HepG2 (cell line): ENCODE data around the gene ESYT1. TPM values are rescaled to one million over a fixed set of nuclear protein-coding genes. Genes with fewer than 3 reads are reported as not detected.
A peak's percentile ranks its signal among the peaks of the same experiment; 100 is the strongest.

Experiments
- CERS6 ChIP-seq: sonication (generic); formaldehyde crosslinking; IDR thresholded peaks from 2 replicates; pipeline ENCODE4 v1.5.0; 2020; ENCODE audit warnings: missing genetic modification reagents
- CHD4 ChIP-seq: fragments of 200-600 bp; sonication (generic); IDR thresholded peaks from 2 replicates; pipeline ENCODE4 v1.7.0; 2017; ENCODE audit warnings: mild to moderate bottlenecking, low read length, borderline replicate concordance
- CREB3 ChIP-seq: sonication (generic); formaldehyde crosslinking; IDR thresholded peaks from 2 replicates; pipeline ENCODE4 v1.5.0; 2020; ENCODE audit warnings: missing genetic modification reagents
- DDIT3 ChIP-seq: sonication (generic); formaldehyde crosslinking; IDR thresholded peaks from 2 replicates; pipeline ENCODE4 v1.4.0; 2020; ENCODE audit warnings: mild to moderate bottlenecking, missing genetic modification reagents
- EP300 ChIP-seq, 3 experiments: sonication (generic) in 1 of 3; formaldehyde crosslinking in 1 of 3; IDR thresholded peaks; 2 replicates each; pipeline versions ENCODE4 v1.5.1 to v1.6.1; 2011 to 2020; ENCODE audit warnings: low read depth in 2 of 3, low read length in 2 of 3, borderline replicate concordance in 1 of 3, improper control_type of control experiment in 1 of 3, mild to moderate bottlenecking in 1 of 3, missing genetic modification reagents in 1 of 3, moderate library complexity in 1 of 3
- ETV5 ChIP-seq: IDR thresholded peaks from 2 replicates; pipeline ENCODE4 v1.6.1; 2018; ENCODE audit warnings: missing biosample characterization, missing genetic modification reagents, inconsistent platforms, borderline replicate concordance
- IRF9 ChIP-seq: sonication (generic); formaldehyde crosslinking; IDR thresholded peaks from 2 replicates; pipeline ENCODE4 v1.8.0; 2022; ENCODE audit warnings: missing genetic modification reagents, mild to moderate bottlenecking, borderline replicate concordance
- KLF15 ChIP-seq: sonication (generic); formaldehyde crosslinking; IDR thresholded peaks from 2 replicates; pipeline ENCODE4 v1.8.1; 2023; ENCODE audit warnings: borderline replicate concordance, mild to moderate bottlenecking, inconsistent platforms, missing genetic modification reagents, mixed read lengths
- PHF8 ChIP-seq: sonication (generic); formaldehyde crosslinking; IDR thresholded peaks from 2 replicates; pipeline ENCODE4 v1.5.0; 2020; ENCODE audit warnings: missing genetic modification reagents
- PRDM15 ChIP-seq: sonication (generic); formaldehyde crosslinking; IDR thresholded peaks from 2 replicates; pipeline ENCODE4 v1.4.0; 2020; ENCODE audit warnings: missing genetic modification reagents
- RARG ChIP-seq: sonication (generic); formaldehyde crosslinking; IDR thresholded peaks from 2 replicates; pipeline ENCODE4 v1.4.0; 2020; ENCODE audit warnings: low read depth, mild to moderate bottlenecking, missing genetic modification reagents
- U2AF2 ChIP-seq: fragments of 200-400 bp; formaldehyde crosslinking; IDR thresholded peaks from 2 replicates; pipeline ENCODE4 v1.6.1; 2017; ENCODE audit warnings: low read depth, mild to moderate bottlenecking, low read length
- ZMAT3 ChIP-seq: sonication (generic); formaldehyde crosslinking; conservative IDR thresholded peaks from 2 replicates; pipeline ENCODE4 v1.7.0; 2021; ENCODE audit warnings: missing genetic modification reagents
- ZNF232 ChIP-seq: sonication (generic); formaldehyde crosslinking; IDR thresholded peaks from 2 replicates; pipeline ENCODE4 v1.4.0; 2020; ENCODE audit warnings: missing genetic modification reagents, borderline replicate concordance
- ZNF574 ChIP-seq: sonication (generic); formaldehyde crosslinking; IDR thresholded peaks from 2 replicates; pipeline ENCODE4 v1.4.0; 2020; ENCODE audit warnings: missing genetic modification reagents
- ZNF737 ChIP-seq: sonication (generic); formaldehyde crosslinking; IDR thresholded peaks from 2 replicates; pipeline ENCODE4 v1.5.0; 2020; ENCODE audit warnings: missing genetic modification reagents, mild to moderate bottlenecking, borderline replicate concordance
- polyA plus RNA-seq, 8 experiments: library from polyadenylated mRNA; depleted of rRNA in 3 of 8; stranded (reverse) in 7 of 8; unstranded in 1 of 8; fragments of >200 nt; fragmentation: Illumina TruSeq in 4 of 8; extraction: Trizol in 4 of 8; gene quantifications; 2 replicates each; pipeline versions ENCODE4 v1.2.1 to v1.2.3, GENCODE V29; 2011 to 2016; ENCODE audit warnings: low read depth in 4 of 8, missing spikeins in 1 of 8, mixed read lengths in 1 of 8; ENCODE audit not compliant: insufficient read depth in 1 of 8
- total RNA-seq, 5 experiments: library from RNA; depleted of rRNA; stranded (reverse); fragments of >200 nt; fragmentation: Illumina TruSeq; extraction: Trizol; gene quantifications; 2 replicates each; pipeline ENCODE4 v1.2.3, GENCODE V29; 2016; ENCODE audit warnings: low read depth in 1 of 5

ESYT1 gene
- total and polyA plus RNA-seq, 2 of the 13 experiments (the other 11 are each of a cell fraction or from before 2014, with no cell fraction given), result 66.9 to 71.0 TPM

DNA sequence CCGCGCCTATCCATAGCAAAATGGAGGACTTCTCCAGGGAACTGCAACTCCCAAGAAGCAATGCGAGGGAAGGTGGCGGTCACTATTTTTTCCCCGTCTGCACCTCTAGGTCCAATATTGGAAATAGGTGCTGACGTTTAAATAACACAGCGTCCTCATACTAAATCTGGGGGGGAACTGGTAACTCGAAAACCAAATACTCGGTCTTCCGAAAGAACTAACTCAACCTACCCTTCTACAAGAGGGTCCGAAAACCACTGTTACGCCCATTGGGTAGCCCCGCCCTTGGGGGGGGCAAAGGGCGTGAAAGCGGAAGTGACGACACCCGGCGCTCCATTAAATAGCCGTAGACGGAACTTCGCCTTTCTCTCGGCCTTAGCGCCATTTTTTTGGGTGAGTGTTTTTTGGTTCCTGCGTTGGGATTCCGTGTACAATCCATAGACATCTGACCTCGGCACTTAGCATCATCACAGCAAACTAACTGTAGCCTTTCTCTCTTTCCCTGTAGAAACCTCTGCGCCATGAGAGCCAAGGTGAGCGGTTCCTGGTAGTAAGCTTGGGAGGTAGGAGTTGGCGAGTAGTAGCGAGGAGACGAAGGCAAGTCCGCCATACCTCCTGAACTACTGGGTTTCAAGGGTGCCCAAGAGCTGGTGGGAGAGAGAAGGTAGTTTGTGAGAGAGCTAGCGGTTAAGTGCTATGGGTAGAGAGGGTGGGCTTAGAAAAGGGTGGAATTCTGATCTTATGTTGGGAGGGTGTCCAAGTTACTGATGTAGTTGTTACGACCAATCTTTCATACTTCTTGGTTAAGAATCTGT is 11.6 kb upstream of the ESYT1 start, which contains the start of gene RPL41 (continued):
- TF ChIP-seq PRDM15 (CRISPR knock-in tag), result 0 out of 2 replicates have a peak, but pooled peaks have one; percentile 22
- TF ChIP-seq DDIT3 (CRISPR knock-in tag), result no peak; the same call in 1 of the 2 replicates
- TF ChIP-seq EP300 (IDR thresholded peaks at IDR 0.05; ENCODE audit: low read depth in 2 of 2, low read length in 2 of 2), result no peak; a peak in 1 of 4 replicates
- TF ChIP-seq EP300 (CRISPR knock-in tag; IDR thresholded peaks at IDR 0.05; ENCODE audit: borderline replicate concordance), result 0 out of 2 replicates have a peak, but pooled peaks have one; percentile 45
- TF ChIP-seq ETV5 (CRISPR knock-in tag), result peak; percentile 69
- TF ChIP-seq CREB3 (CRISPR knock-in tag), result no peak
- TF ChIP-seq CERS6, result no peak
- peak; percentile 63; the same call in 1 of the 2 replicates for TF ChIP-seq PHF8
- TF ChIP-seq RARG (CRISPR knock-in tag), result peak; percentile 80; the same call in 1 of the 2 replicates
- peak; percentile 41; the same call in 1 of the 2 replicates for TF ChIP-seq IRF9 (CRISPR knock-in tag)
- TF ChIP-seq CHD4, result no peak
- TF ChIP-seq U2AF2, result no peak
- TF ChIP-seq ZNF232 (CRISPR knock-in tag), result 0 out of 2 replicates have a peak, but pooled peaks have one; percentile 41
- no peak for TF ChIP-seq ZMAT3 (CRISPR knock-in tag)
- no peak for TF ChIP-seq ZNF737 (CRISPR knock-in tag)
- TF ChIP-seq ZNF574 (CRISPR knock-in tag), result peak; percentile 97
- TF ChIP-seq KLF15 (CRISPR knock-in tag), result no peak
